ENCODE measurements around the gene SPCS2.

SPCS2 gene

DNA sequence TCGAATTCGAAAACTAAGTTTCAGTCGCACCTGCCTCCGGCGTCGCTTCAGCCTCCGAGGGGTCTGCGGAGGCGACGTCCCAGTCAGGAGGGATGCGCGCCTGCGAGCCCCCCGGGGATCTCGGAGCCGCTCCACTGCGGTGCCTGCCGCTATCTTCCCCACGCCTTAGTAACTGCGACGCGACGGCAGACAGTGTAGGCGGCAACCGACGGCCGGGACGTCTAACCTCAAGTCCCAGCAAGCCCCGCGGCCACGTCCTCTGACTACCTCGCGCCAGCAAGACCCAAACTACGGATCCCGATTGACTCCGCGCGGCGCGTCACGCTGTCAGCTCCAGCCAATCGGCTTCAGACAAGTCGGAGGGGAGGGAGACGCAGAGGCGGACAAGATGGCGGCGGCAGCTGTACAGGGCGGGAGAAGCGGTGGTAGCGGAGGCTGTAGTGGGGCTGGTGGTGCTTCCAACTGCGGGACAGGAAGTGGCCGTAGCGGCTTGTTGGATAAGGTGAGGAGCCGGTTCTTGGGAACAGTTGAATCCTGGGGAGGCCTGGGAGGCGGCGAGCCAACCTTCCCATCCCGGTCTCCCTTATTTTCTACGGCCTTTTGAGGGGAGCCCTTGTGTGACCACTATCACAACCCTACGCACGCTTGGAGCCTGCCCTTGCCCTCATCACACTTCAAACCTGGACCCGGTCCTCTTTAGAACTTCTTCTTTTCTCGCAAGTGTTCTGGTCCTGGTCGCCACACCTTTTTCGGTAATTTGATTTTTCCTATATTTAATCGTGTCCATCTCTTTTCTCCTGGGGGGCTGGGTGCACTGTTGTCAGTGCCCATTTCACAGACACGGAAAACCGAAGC, at the start of gene SPCS2, which contains the start of gene XRRA1:
SPCS2 (plus strand) TSS at position 369 of the 855 bp plus-strand sequence; CDS start at position 389, 20 bp downstream.
XRRA1 (minus strand) TSS at position 194 of the 855 bp plus-strand sequence. CDS start 8,213 bp downstream, outside the sequence.
- DNase-seq (ENCODE audit: low read depth), result peak; percentile 96
- peak within 1 kb of the TSS; percentile 99 for H3K4me3 ChIP-seq (ENCODE audit: low read depth, low read length)
- TF ChIP-seq, protein P1, sequence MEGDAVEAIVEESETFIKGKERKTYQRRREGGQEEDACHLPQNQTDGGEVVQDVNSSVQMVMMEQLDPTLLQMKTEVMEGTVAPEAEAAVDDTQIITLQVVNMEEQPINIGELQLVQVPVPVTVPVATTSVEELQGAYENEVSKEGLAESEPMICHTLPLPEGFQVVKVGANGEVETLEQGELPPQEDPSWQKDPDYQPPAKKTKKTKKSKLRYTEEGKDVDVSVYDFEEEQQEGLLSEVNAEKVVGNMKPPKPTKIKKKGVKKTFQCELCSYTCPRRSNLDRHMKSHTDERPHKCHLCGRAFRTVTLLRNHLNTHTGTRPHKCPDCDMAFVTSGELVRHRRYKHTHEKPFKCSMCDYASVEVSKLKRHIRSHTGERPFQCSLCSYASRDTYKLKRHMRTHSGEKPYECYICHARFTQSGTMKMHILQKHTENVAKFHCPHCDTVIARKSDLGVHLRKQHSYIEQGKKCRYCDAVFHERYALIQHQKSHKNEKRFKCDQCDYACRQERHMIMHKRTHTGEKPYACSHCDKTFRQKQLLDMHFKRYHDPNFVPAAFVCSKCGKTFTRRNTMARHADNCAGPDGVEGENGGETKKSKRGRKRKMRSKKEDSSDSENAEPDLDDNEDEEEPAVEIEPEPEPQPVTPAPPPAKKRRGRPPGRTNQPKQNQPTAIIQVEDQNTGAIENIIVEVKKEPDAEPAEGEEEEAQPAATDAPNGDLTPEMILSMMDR (IDR thresholded peaks at IDR 0.05; ENCODE audit: low read depth, low read length, missing control alignments), result no peak
- in situ Hi-C loops (cut with HindIII; ENCODE audit: low sequenced_read_pairs), result no loop called here

DNA sequence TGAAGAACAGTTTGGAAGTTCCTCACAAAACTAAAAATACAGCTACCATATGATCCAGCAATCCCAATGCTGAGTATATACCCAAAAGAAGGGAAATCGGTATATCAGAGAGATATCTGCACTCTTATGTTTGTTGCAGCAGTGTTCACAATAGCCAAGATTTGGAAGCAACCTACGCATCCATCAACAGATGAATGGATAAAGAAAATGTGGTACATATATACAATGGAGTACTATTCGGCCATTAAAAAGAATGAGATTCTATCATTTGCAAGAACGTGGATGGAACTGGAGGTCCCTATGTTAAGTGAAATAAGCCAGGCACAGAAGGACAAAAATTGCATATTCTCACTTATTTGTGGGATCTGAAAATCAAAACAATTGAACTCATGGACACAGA, 46.7 kb upstream of the SPCS2 start:
- TF ChIP-seq, protein P1 (IDR thresholded peaks at IDR 0.05; ENCODE audit: low read depth, low read length, missing control alignments), result no peak
- DNase-seq (ENCODE audit: low read depth), result no peak
- in situ Hi-C loops (cut with HindIII; ENCODE audit: low sequenced_read_pairs), result no loop called here
- no peak overlapping the region for H3K4me3 ChIP-seq (ENCODE audit: low read depth, low read length)

- DNase-seq (ENCODE audit: low read depth), result no peak
- in situ Hi-C loops (cut with HindIII; ENCODE audit: low sequenced_read_pairs), result no loop called here
- TF ChIP-seq, protein P1 (IDR thresholded peaks at IDR 0.05; ENCODE audit: low read depth, low read length, missing control alignments), result no peak
- no peak overlapping the region for H3K4me3 ChIP-seq (ENCODE audit: low read depth, low read length)
Observed at GRCh38 chr11:74905326-74905725, 43.7 kb upstream of the SPCS2 start.

DNA sequence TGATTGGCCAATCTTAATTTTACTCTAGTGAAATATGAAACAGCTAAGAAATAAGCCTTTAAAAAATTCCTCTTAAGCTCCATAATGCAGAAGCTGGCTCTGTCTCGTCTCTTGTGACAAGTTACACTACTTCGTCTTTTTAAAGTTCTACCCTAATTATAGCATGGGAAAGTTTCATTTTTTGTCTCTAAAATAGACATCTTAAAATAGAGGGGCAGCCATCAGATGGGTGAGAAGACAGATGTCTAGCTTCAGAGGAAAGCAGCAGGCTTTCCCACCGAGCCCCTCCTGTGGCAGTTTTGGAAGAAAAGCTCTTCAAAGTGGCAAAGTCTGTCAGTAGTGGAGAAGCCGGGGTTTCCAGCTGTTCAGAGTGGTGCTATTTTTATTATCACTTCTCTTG, 39.7 kb upstream of the SPCS2 start:
- in situ Hi-C loops (cut with HindIII; ENCODE audit: low sequenced_read_pairs), result no loop called here
- DNase-seq (ENCODE audit: low read depth), result no peak
- H3K4me3 ChIP-seq (ENCODE audit: low read depth, low read length), result no peak overlapping the region
- TF ChIP-seq, protein P1 (IDR thresholded peaks at IDR 0.05; ENCODE audit: low read depth, low read length, missing control alignments), result no peak

DNA sequence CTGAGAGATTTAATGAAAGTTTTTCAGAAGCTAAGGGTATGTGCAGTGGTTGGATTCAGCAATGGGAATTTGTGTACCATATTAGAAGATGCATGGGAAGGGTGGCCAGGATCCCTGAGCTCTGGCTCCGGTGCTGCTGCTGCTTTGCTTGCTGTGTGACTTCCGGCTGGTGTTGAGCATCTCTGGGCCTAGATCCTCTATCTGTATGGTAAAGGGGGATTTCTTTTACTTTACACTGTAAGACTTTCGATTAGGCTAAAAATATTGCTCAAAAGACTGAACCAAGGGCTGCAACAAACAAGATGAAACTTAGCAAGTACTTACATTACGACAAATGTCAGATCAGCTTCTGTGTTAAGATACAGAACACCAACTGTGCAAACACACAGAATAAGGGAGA, 39.3 kb upstream of the SPCS2 start:
- no peak overlapping the region for H3K4me3 ChIP-seq (ENCODE audit: low read depth, low read length)
- TF ChIP-seq, protein P1 (IDR thresholded peaks at IDR 0.05; ENCODE audit: low read depth, low read length, missing control alignments), result no peak
- DNase-seq (ENCODE audit: low read depth), result no peak
- in situ Hi-C loops (cut with HindIII; ENCODE audit: low sequenced_read_pairs), result loop anchor here (5.0 kb wide), 1 partner anchor 38 kb away; no protein-coding TSS in a partner anchor

DNA sequence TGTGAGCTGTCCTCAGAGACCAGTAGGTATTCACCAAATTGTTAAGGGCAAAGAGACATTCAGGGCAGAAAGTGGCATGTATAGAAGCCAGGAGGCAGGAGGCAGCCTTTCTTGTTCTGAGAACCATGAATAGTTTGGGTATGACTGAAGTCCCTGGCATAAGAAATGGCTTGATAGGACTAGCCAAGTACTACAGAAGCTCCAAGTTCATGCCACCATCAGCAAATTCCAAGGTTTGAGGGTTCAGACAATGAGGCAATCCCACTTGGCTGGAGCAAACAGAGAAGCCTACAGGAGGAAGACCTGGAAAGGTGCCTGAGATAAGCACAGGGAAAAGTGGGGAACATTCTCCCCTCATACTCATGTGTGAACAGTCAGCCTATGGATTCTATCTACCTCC, 25.9 kb upstream of the SPCS2 start:
- H3K4me3 ChIP-seq (ENCODE audit: low read depth, low read length), result no peak overlapping the region
- TF ChIP-seq, protein P1 (IDR thresholded peaks at IDR 0.05; ENCODE audit: low read depth, low read length, missing control alignments), result no peak
- no peak for DNase-seq (ENCODE audit: low read depth)
- in situ Hi-C loops (cut with HindIII; ENCODE audit: low sequenced_read_pairs), result no loop called here
